BLaER1 treated with 17β-estradiol and CSF1 and Interleukin-3, amounts not matched to agents 10 nM and 100 nM (cell line): Measurements from ENCODE around the gene HOXD9.

Experiments used
- H3K27ac ChIP-seq, 11 experiments: shearing (Covaris generic); formaldehyde crosslinking; 2 replicates each; pipeline ENCODE4 v1.8.1; 2022
- H3K27me3 ChIP-seq, 11 experiments: shearing (Covaris generic); formaldehyde crosslinking; 2 replicates each; pipeline ENCODE4 v1.8.1; 2022
- H3K36me3 ChIP-seq, 11 experiments: shearing (Covaris generic); formaldehyde crosslinking; 2 replicates each; pipeline ENCODE4 v1.8.1; 2022
- H3K4me1 ChIP-seq, 10 experiments: shearing (Covaris generic); formaldehyde crosslinking; 2 replicates each; pipeline ENCODE4 v1.8.1; 2022
- H3K4me2 ChIP-seq, 11 experiments: shearing (Covaris generic); formaldehyde crosslinking; 2 replicates each; pipeline ENCODE4 v1.8.1; 2022
- H3K4me3 ChIP-seq, 10 experiments: shearing (Covaris generic); formaldehyde crosslinking; 2 replicates each; pipeline ENCODE4 v1.8.1; 2022
- H3K9ac ChIP-seq, 11 experiments: shearing (Covaris generic); formaldehyde crosslinking; 2 replicates each; pipeline ENCODE4 v1.8.1; 2022
- H3K9me3 ChIP-seq, 11 experiments: shearing (Covaris generic); formaldehyde crosslinking; replicated peaks in 1 of 11; 2 replicates each; pipeline ENCODE4 v1.8.1; 2022
- H4K20me1 ChIP-seq, 11 experiments: shearing (Covaris generic); formaldehyde crosslinking; 2 replicates each; pipeline ENCODE4 v1.8.1; 2022
- Cebpa-rat ChIP-seq, 11 experiments: shearing (Covaris generic); IDR thresholded peaks; 2 replicates each; pipeline ENCODE4 v1.8.1; 2022

HOXD9 gene

DNA sequence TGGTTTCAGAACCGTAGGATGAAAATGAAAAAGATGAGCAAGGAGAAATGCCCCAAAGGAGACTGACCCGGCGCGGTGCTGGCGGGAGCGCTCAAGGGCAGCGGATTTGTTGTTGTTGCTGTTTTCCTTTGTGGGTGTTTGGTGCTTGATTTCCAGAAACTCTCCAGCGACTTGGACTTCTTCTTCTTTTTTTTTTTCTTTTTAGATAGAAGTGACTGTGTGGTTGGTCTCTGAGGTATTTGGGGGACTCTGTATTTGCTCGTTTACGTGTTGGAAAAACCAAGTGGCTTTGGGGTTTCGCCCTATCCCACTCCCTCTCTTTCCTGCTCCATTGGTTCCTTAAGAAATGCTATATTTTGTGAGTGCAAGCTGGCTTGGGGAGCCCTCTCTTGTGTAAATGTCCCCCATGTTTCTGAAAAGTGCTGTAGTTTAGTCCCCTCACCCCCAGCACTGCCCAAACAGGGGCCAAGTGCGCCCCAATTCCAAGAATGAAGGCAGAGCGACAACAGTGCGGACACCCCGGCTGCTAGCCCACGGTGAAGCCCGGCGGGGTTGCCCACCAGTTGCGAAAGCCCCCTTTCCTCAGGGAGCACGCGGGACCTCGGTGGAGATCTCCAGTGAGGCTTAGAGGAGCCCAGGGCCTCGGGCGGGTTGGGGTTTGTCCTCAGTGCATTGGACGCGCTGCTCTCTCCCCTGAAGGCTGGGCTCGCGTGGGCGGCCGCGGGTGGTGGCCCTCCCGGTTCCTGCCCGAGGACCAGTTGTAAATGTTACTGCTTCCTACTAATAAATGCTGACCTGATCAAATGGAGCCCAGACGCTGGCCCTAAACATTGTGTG is 1.8 kb downstream of the HOXD9 start:
- no peak for TF ChIP-seq Cebpa-rat (IDR thresholded peaks at IDR 0.05)
- Histone ChIP-seq H3K4me1 (peaks cover 10 to 23% (median 15%) of the 10 kb centered on the region in 10 experiments; a peak in 13 of 20 replicates), H3K36me3 (no peaks in the 10 kb centered on the region; a peak in 1 of 22 replicates), H3K9ac (no peak overlapping the region), H3K27ac (no peak overlapping the region), H3K4me3 (no peak overlapping the region; a peak in 1 of 20 replicates), H4K20me1 (peaks cover 0 to 91% (median 62%) of the 10 kb centered on the region in 11 experiments; a peak in 16 of 22 replicates), H3K4me2 (peak overlapping the region in 2 of 11 experiments; percentile 49 to 62; a peak in 4 of 22 replicates), H3K27me3 (peaks cover 100% of the 10 kb centered on the region in 11 experiments), H3K9me3 (peaks cover 29 to 43% (median 33%) of the 10 kb centered on the region in 11 experiments)

DNA sequence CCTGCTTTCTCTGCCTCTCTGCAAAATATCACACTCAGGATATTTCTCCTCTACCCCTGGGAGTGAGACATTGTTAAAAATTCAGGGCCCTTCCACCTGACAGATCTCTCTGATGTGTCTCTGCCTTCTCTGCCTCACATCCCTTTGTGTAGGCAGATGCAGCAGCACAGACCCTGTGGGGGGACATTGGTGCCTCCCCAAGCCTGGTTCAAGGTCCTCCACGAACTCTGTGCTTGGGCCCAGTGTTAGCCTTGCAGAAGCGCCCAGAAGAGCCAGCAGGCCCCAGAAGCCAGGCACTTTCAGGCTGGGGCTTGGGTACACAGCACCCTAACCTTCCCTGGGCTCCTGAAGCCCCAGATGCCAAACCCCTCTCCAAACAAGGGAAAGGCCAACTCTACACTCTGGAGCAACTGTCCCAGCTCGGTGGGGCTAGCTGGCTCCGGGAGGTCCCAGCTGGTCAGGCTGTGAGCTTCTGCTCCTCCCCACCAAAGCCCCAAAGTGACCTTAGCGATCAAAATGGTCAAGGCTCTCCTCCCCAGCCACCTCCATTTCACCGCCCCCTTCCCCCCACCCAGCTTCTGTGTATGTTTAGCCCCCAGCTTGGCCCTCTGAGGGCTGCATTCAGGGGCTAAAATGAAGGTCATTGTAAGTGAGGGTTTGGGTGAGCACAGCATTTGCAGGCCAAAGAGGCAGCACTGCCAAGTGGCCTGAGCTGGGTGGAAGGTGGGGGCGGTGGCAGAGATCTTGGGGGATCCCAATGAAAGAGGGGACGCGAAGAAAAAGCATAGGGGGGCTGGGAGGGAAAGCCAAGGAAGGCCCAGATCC is 2.6 kb downstream of the HOXD9 start:
- Histone ChIP-seq H3K9me3 (peaks cover 32 to 45% (median 39%) of the 10 kb centered on the region in 11 experiments), H3K9ac (no peak overlapping the region), H3K36me3 (no peaks in the 10 kb centered on the region; a peak in 1 of 22 replicates), H3K4me2 (peak overlapping the region in 2 of 11 experiments; percentile 49 to 62; a peak in 3 of 22 replicates), H3K4me1 (peaks cover 10 to 23% (median 15%) of the 10 kb centered on the region in 10 experiments; a peak in 13 of 20 replicates), H4K20me1 (peaks cover 0 to 88% (median 64%) of the 10 kb centered on the region in 11 experiments; a peak in 16 of 22 replicates), H3K27ac (no peak overlapping the region), H3K27me3 (peaks cover 100% of the 10 kb centered on the region in 11 experiments), H3K4me3 (no peak overlapping the region)
- TF ChIP-seq Cebpa-rat (IDR thresholded peaks at IDR 0.05) = no peak

DNA sequence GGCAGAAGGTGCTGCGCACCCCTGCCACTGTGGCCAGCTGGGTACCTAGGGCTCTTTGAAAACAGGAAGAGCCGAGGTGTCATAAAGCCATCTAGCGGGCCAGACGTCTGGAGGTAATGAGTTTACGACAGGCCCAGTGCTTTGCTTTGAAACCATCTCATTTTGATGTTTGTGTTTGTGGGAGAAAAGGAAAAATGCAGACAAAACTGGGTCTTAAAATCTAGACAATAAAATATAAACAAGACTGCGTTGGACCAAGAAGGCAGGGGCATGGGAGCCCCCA is 3.2 kb downstream of the HOXD9 start:
- H3K36me3 ChIP-seq = no peaks in the 10 kb centered on the region; a peak in 1 of 22 replicates
- H3K4me1 ChIP-seq = peaks cover 10 to 23% (median 15%) of the 10 kb centered on the region in 10 experiments; a peak in 13 of 20 replicates
- peaks cover 100% of the 10 kb centered on the region in 11 experiments for H3K27me3 ChIP-seq
- H3K4me2 ChIP-seq = no peak overlapping the region
- no peak overlapping the region for H3K4me3 ChIP-seq
- TF ChIP-seq Cebpa-rat (IDR thresholded peaks at IDR 0.05) = no peak
- H3K27ac ChIP-seq = no peak overlapping the region
- peaks cover 38 to 49% (median 45%) of the 10 kb centered on the region in 11 experiments for H3K9me3 ChIP-seq
- peaks cover 0 to 82% (median 63%) of the 10 kb centered on the region in 11 experiments; a peak in 16 of 22 replicates for H4K20me1 ChIP-seq
- H3K9ac ChIP-seq = no peak overlapping the region

DNA sequence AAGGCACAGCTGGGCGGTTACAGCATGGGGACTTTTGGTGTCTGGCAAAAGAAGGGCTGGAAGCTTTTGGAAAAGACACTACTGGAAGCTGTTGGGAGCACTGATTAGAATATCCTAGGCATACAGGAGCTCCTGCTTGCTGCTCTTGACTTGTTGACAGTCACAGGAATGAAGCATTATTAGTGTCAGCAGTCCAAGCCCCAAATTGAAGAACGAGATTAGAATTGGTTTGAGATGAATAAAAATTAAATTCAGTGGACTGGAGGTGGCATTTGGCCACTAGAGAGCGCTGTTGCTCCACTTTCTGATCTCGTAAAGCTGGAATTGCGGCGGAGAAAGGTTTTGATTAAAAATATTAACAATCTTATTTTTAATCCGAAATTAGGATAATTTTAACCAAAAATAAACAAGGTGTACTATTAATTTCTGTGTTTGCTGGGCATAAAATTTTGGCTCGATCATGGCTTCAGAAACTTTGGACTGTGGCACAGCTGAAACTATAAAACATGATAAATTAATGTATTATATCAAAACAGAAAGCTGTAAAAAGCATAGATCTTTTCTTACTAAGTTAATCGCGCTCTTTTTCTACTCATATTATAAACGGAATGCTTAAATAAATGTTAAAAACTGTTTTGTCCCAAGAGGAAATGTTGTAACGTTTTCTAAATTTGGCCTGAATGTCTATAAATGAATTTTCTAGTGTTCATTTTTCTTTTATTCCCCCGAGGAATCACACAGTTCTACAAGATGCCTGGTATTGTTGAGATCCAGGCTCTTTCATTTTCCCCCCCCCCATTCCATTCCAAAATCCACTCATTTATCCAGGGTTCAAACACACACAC is 4.6 kb downstream of the HOXD9 start:
- H3K9ac ChIP-seq = no peak overlapping the region

DNA sequence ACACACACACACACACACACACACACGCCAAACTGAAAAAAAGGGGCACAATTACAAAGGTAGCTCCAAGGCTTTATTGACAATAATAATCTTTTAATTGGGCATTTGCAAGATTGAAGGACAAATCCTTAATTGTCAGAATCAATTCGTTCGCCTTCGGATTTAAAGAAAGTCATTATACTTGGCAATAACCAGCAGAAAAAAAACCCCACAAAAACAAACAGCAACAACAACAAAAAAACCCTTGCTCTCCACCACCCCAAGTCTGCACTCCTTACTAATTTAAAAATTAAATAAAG is 5.2 kb downstream of the HOXD9 start:
- peak overlapping the region in 5 of 11 experiments; percentile 31 to 96 (median 66); a peak in 7 of 22 replicates for H3K4me2 ChIP-seq
- peaks cover 10 to 23% (median 15%) of the 10 kb centered on the region in 10 experiments; a peak in 13 of 20 replicates for H3K4me1 ChIP-seq
- peaks cover 100% of the 10 kb centered on the region in 11 experiments for H3K27me3 ChIP-seq
- H3K27ac ChIP-seq = no peak overlapping the region
- H3K9ac ChIP-seq = no peak overlapping the region
- H3K4me3 ChIP-seq = peak overlapping the region in 1 of 10 experiments; percentile 46; a peak in 1 of 20 replicates
- no peak for TF ChIP-seq Cebpa-rat (IDR thresholded peaks at IDR 0.05)
- H3K9me3 ChIP-seq = peaks cover 22 to 37% (median 30%) of the 10 kb centered on the region in 11 experiments
- no peaks in the 10 kb centered on the region; a peak in 1 of 22 replicates for H3K36me3 ChIP-seq
- H4K20me1 ChIP-seq = peaks cover 0 to 72% (median 50%) of the 10 kb centered on the region in 11 experiments; a peak in 16 of 22 replicates

More for the DNA sequence above, 4.6 kb downstream of the HOXD9 start:
- H3K4me3 ChIP-seq = no peak overlapping the region
- peaks cover 0 to 71% (median 53%) of the 10 kb centered on the region in 11 experiments; a peak in 16 of 22 replicates for H4K20me1 ChIP-seq
- peak overlapping the region in 3 of 11 experiments; percentile 33 to 45 (median 38); a peak in 2 of 22 replicates for H3K4me2 ChIP-seq
- H3K9me3 ChIP-seq = peaks cover 28 to 42% (median 36%) of the 10 kb centered on the region in 11 experiments
- H3K27ac ChIP-seq = no peak overlapping the region
- peaks cover 100% of the 10 kb centered on the region in 11 experiments for H3K27me3 ChIP-seq
- TF ChIP-seq Cebpa-rat (IDR thresholded peaks at IDR 0.05) = no peak
- peaks cover 10 to 23% (median 15%) of the 10 kb centered on the region in 10 experiments; a peak in 13 of 20 replicates for H3K4me1 ChIP-seq
- H3K36me3 ChIP-seq = no peaks in the 10 kb centered on the region; a peak in 1 of 22 replicates

DNA sequence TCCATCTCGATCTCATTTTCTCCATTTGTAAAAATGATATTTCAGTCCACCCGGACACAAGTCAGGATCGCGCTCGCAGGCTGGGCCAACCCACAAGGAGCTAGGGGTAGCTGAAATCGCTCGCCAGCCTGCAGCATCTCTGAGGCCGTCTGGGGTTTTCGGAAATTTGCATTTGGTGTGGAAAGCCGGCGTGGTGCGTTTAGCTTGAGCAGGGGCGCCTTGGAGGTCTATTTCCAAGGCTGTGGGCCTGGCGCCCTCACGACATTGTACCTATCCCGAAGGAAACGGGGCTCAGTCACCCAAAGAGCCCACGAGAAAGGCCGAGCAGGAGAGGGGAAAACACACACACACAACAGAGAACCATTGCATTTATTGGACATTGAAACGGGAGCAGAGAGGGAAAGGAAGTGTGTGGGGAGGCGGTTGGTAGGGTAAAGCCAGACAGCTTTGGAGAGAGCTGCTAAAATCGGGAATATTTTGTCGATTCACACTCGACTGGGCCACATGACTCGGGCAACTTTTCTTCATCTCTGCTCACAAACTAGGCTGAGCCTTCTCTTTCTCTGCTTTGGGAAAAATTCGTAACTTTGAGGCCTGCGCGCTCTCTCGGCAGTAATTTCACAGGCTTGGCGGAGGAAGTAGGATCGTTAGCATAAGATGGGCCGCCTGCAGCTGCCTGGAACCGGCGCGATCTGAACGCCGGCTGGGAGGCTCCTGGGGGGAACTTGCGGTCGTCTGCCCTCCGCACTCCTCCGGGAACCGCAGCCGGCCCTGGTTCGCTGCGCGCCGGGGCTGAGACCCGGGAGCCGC is 5.9 kb downstream of the HOXD9 start:
- Histone ChIP-seq H3K27me3 (peaks cover 100% of the 10 kb centered on the region in 11 experiments), H3K4me2 (peak overlapping the region; percentile 31 to 96 (median 66)), H3K9me3 (peaks cover 16 to 30% (median 24%) of the 10 kb centered on the region in 11 experiments), H3K27ac (no peak overlapping the region), H3K4me3 (peak overlapping the region in 8 of 10 experiments; percentile 0 to 46 (median 36); a peak in 12 of 20 replicates), H3K36me3 (no peaks in the 10 kb centered on the region), H3K9ac (no peak overlapping the region), H4K20me1 (peaks cover 0 to 72% (median 48%) of the 10 kb centered on the region in 11 experiments; a peak in 16 of 22 replicates), H3K4me1 (peaks cover 10 to 23% (median 15%) of the 10 kb centered on the region in 10 experiments; a peak in 13 of 20 replicates)
- no peak for TF ChIP-seq Cebpa-rat (IDR thresholded peaks at IDR 0.05)

DNA sequence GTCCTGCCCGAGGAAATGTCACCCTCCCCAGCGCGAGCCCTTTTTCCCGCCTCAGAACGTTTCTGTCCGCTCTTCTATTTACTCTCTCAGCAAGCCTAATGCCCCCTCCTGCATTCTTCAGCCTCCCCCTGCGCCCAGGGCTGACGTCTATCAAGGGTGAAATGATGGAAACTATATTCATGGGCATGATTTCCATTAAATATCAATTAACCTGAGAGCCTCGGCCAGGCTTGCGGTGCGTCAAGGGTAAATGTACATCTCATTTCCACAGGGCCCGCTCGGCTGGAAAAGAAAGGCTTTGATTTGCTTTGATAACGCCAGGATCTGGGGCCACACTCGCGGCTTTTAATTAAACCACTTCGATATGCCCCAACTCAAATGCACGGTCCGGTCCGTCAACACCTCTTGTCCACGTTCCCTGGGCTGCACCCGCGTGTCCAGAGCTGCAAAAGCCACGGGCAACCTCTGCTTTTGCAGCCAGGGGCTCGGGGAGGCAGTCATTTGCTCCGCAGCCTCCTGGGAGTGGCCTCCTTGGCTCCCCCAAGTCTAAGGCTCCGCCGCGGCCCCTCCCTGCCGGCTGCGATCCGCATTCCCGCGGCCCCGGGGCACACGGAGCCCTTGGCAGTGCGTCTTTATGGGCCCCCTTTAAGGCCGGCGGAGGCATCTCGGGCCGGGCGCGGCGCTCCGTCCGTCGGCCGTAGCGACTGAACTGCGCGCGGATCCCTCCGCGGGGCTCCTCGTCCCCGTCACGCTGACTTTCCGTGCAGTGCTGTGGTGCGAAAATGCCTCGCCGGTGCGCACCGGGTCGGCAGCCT is 6.7 kb downstream of the HOXD9 start, which contains the start of gene HOXD8:
Gene HOXD8, plus strand, starts transcription at position 724 of the 815 bp plus-strand sequence. CDS start 662 bp downstream, outside the sequence.
- no peak within 1 kb of the TSS for H3K27ac ChIP-seq
- H3K4me2 ChIP-seq = peak within 1 kb of the TSS; percentile 31 to 96 (median 66)

More for the DNA sequence above, 6.7 kb downstream of the HOXD9 start, which contains the start of gene HOXD8:
- H3K9me3 ChIP-seq = peaks cover 10 to 23% (median 18%) of the 10 kb centered on the region in 11 experiments
- no peak within 1 kb of the TSS for H3K9ac ChIP-seq
- H3K4me3 ChIP-seq = peak within 1 kb of the TSS in 8 of 10 experiments; percentile 0 to 46 (median 36); a peak in 12 of 20 replicates
- no peaks in the 10 kb centered on the region for H3K36me3 ChIP-seq
- TF ChIP-seq Cebpa-rat (IDR thresholded peaks at IDR 0.05) = no peak
- H3K4me1 ChIP-seq = peaks cover 10 to 22% (median 15%) of the 10 kb centered on the region in 10 experiments; a peak in 13 of 20 replicates
- peaks cover 100% of the 10 kb centered on the region in 11 experiments for H3K27me3 ChIP-seq
- peaks cover 0 to 66% (median 44%) of the 10 kb centered on the region in 11 experiments; a peak in 16 of 22 replicates for H4K20me1 ChIP-seq
